Effector memory CD4-positive, alpha-beta T cell (primary cell): Measurements from ENCODE around the gene RNF41.

Experiments used
- DNase-seq, 3 donors: peaks; one replicate each; pipeline ENCODE4 v3.0.0-alpha.2; 2020
- H3K27ac ChIP-seq: 2 replicates; pipeline ENCODE4 v1.7.0; 2013; ENCODE audit warnings: mild to moderate bottlenecking, low read length, moderate library complexity; ENCODE audit not compliant: insufficient read depth, poor library complexity, severe bottlenecking
- H3K27me3 ChIP-seq: replicated peaks from 2 replicates; pipeline ENCODE4 v1.7.0; 2013; ENCODE audit warnings: mild to moderate bottlenecking, low read length; ENCODE audit not compliant: insufficient read depth, control insufficient read depth, poor library complexity, severe bottlenecking
- H3K36me3 ChIP-seq: 2 replicates; pipeline ENCODE4 v1.7.0; 2013; ENCODE audit warnings: mild to moderate bottlenecking, low read length, moderate library complexity; ENCODE audit not compliant: control insufficient read depth, insufficient read depth
- H3K4me1 ChIP-seq: 2 replicates; pipeline ENCODE4 v1.7.0; 2013; ENCODE audit warnings: low read length, mild to moderate bottlenecking; ENCODE audit not compliant: control insufficient read depth, insufficient read depth, poor library complexity, severe bottlenecking
- H3K4me3 ChIP-seq: 2 replicates; pipeline ENCODE4 v1.7.0; 2013; ENCODE audit warnings: low read length, low read depth, mild to moderate bottlenecking; ENCODE audit not compliant: insufficient read depth, poor library complexity, severe bottlenecking
- H3K9me3 ChIP-seq: 2 replicates; pipeline ENCODE4 v1.7.0; 2013; ENCODE audit warnings: mild to moderate bottlenecking, low read length, moderate library complexity; ENCODE audit not compliant: control insufficient read depth

The RNF41 gene

GRCh38 chr12:56219840-56220239 lies 1.9 kb downstream of the RNF41 start:
- Histone ChIP-seq H3K9me3 (no peaks in the 10 kb centered on the region), H3K27me3 (no peaks in the 10 kb centered on the region), H3K36me3 (peaks cover 10% of the 10 kb centered on the region), H3K27ac (no peak overlapping the region), H3K4me1 (peaks cover 22% of the 10 kb centered on the region), H3K4me3 (no peak overlapping the region)
- no peak for DNase-seq

GRCh38 chr12:56216461-56216860 lies 5.3 kb downstream of the RNF41 start:
- H3K36me3 ChIP-seq: peaks cover 39% of the 10 kb centered on the region
- H3K4me3 ChIP-seq: no peak overlapping the region
- H3K27ac ChIP-seq: no peak overlapping the region
- H3K9me3 ChIP-seq: no peaks in the 10 kb centered on the region
- peaks cover 9% of the 10 kb centered on the region for H3K4me1 ChIP-seq
- no peaks in the 10 kb centered on the region for H3K27me3 ChIP-seq
- no peak for DNase-seq

DNA sequence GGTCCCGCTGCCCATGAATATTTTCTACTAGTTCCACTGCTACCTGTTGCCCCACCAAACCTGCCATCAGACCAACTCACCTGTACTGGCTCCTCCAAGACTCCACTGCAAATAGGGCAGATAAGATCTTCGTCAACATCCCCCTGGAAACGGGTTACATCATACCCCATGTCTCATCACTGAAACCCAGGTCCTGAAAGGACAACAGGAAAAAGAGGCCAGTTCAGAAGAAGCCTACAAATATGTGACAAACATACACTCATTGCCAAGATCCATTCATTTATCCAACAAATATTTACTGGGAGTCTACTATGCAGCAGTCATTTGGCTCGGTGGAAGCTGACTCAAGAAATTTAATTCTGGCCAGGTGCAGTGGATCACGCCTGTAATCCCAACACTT lies 7.8 kb downstream of the RNF41 start:
- H3K4me1 ChIP-seq: no peaks in the 10 kb centered on the region
- H3K36me3 ChIP-seq: peaks cover 52% of the 10 kb centered on the region
- H3K27ac ChIP-seq: no peak overlapping the region
- H3K9me3 ChIP-seq: no peaks in the 10 kb centered on the region
- no peak for DNase-seq
- H3K27me3 ChIP-seq: no peaks in the 10 kb centered on the region
- H3K4me3 ChIP-seq: no peak overlapping the region

GRCh38 chr12:56212361-56212760 lies 9.4 kb downstream of the RNF41 start:
- Histone ChIP-seq H3K9me3 (no peaks in the 10 kb centered on the region), H3K27ac (no peak overlapping the region), H3K4me3 (no peak overlapping the region), H3K4me1 (no peaks in the 10 kb centered on the region), H3K36me3 (peaks cover 61% of the 10 kb centered on the region), H3K27me3 (no peaks in the 10 kb centered on the region)
- DNase-seq: no peak

DNA sequence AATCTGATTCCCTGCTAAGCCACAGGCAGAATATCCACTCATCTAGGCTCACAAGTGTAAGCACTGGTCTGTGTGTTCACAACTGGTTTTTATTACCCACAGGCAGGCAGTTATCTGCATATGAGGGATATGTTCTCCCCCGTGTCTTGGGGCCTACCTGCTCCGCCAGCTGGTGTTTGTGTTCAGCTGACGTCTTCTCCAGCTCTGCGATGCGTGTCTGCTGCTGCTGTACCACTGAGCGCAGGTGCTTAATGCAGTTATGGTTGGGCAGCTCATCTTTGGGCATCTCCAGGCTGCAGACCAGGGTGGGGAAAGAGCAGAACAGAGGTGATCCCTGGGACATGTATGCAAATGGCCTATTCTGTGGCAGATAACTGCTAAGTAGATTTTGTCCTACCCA lies 13.7 kb downstream of the RNF41 start:
- no peak overlapping the region for H3K27ac ChIP-seq
- H3K4me3 ChIP-seq: no peak overlapping the region
- no peaks in the 10 kb centered on the region for H3K27me3 ChIP-seq
- H3K4me1 ChIP-seq: no peaks in the 10 kb centered on the region
- no peaks in the 10 kb centered on the region for H3K9me3 ChIP-seq
- H3K36me3 ChIP-seq: peaks cover 58% of the 10 kb centered on the region
- DNase-seq: no peak

GRCh38 chr12:56206452-56207166 lies 15.1 kb downstream of the RNF41 start:
- no peaks in the 10 kb centered on the region for H3K9me3 ChIP-seq
- DNase-seq: no peak
- H3K27ac ChIP-seq: no peak overlapping the region
- no peak overlapping the region for H3K4me3 ChIP-seq
- H3K4me1 ChIP-seq: no peaks in the 10 kb centered on the region
- H3K27me3 ChIP-seq: no peaks in the 10 kb centered on the region
- H3K36me3 ChIP-seq: peaks cover 45% of the 10 kb centered on the region

DNA sequence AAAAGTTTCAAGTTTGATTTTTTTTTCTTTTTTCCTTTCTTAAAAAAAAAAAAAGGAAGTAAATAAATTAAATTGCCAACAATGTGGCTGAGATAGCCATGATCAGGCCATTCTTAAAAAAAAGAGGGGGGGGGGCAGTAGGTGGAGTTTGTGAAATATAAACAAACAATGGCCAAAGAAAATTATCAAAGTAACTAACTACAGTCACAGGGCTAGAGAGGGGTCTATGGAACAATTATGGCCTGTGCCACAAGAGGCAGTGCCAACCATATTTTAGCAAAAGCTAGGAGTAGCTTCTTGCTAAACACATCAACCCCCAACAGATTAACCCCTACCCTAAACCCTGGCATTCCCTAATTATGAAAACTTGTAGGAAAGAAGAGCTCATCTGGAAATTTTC lies 16.3 kb downstream of the RNF41 start:
- H3K4me1 ChIP-seq: no peaks in the 10 kb centered on the region
- no peak overlapping the region for H3K27ac ChIP-seq
- H3K27me3 ChIP-seq: no peaks in the 10 kb centered on the region
- no peak for DNase-seq
- no peak overlapping the region for H3K4me3 ChIP-seq
- no peaks in the 10 kb centered on the region for H3K9me3 ChIP-seq
- H3K36me3 ChIP-seq: peaks cover 36% of the 10 kb centered on the region

- Histone ChIP-seq H3K4me3 (no peak overlapping the region), H3K4me1 (no peaks in the 10 kb centered on the region), H3K27me3 (no peaks in the 10 kb centered on the region), H3K36me3 (peaks cover 30% of the 10 kb centered on the region), H3K27ac (no peak overlapping the region), H3K9me3 (no peaks in the 10 kb centered on the region)
- DNase-seq: no peak
Observed at GRCh38 chr12:56204275-56204674, 17.4 kb downstream of the RNF41 start.

DNA sequence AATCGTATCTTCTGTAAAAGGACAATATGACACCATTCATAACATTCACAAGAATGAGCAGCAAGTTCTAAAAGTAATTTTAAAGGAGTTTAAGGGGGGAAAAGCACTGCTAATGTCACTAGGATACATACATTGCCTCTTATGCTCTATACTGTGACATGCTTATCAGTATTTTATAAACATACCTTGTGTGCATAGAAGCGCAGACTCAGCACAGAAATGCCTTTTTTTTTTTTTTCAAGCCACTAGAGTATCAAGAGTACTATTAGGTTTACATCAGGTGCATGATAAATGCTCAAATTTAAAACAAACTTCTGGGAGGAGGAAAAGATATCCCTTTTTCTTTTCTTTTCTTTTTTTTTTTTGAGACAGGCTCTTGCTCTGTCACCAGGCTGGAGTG lies 18.9 kb downstream of the RNF41 start:
- Histone ChIP-seq H3K27ac (no peak overlapping the region), H3K9me3 (no peaks in the 10 kb centered on the region), H3K4me3 (no peak overlapping the region), H3K27me3 (no peaks in the 10 kb centered on the region), H3K4me1 (no peaks in the 10 kb centered on the region), H3K36me3 (peaks cover 27% of the 10 kb centered on the region)
- DNase-seq: no peak

- Histone ChIP-seq H3K4me1 (no peaks in the 10 kb centered on the region), H3K27me3 (no peaks in the 10 kb centered on the region), H3K9me3 (no peaks in the 10 kb centered on the region), H3K4me3 (no peak overlapping the region), H3K36me3 (peaks cover 22% of the 10 kb centered on the region), H3K27ac (no peak overlapping the region)
- DNase-seq: no peak
Observed at GRCh38 chr12:56202366-56202765, 19.4 kb downstream of the RNF41 start.
